Astrocyte (in vitro differentiated cells and primary cell): ENCODE data around the gene CDX1.

ENCODE experiments used
- EZH2 ChIP-seq: IDR thresholded peaks from 2 replicates; pipeline ENCODE4 v1.6.1; 2012; ENCODE audit warnings: mild to moderate bottlenecking, low read length, inconsistent platforms; ENCODE audit not compliant: insufficient read depth
- TF ChIP-seq, protein P1 (sequence below): IDR thresholded peaks from 2 replicates; pipeline ENCODE4 v1.5.1; 2011; ENCODE audit warnings: low read depth, mild to moderate bottlenecking, inconsistent platforms, low read length, moderate library complexity; ENCODE audit not compliant: insufficient read depth

GRCh38 chr5:150186137-150186536 is 19.6 kb downstream of the CDX1 start:
- TF ChIP-seq, protein P1, sequence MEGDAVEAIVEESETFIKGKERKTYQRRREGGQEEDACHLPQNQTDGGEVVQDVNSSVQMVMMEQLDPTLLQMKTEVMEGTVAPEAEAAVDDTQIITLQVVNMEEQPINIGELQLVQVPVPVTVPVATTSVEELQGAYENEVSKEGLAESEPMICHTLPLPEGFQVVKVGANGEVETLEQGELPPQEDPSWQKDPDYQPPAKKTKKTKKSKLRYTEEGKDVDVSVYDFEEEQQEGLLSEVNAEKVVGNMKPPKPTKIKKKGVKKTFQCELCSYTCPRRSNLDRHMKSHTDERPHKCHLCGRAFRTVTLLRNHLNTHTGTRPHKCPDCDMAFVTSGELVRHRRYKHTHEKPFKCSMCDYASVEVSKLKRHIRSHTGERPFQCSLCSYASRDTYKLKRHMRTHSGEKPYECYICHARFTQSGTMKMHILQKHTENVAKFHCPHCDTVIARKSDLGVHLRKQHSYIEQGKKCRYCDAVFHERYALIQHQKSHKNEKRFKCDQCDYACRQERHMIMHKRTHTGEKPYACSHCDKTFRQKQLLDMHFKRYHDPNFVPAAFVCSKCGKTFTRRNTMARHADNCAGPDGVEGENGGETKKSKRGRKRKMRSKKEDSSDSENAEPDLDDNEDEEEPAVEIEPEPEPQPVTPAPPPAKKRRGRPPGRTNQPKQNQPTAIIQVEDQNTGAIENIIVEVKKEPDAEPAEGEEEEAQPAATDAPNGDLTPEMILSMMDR = no peak
- no peak for TF ChIP-seq EZH2
